ENCODE results near the gene PDXK. TPM values are rescaled to one million over a fixed set of nuclear protein-coding genes. Genes with fewer than 3 reads are reported as not detected.

Gene PDXK
- total RNA-seq, 1 experiment from 2014 or later: 45.7 TPM

- no peak for DNase-seq (ENCODE audit: extremely low read depth, low read depth)
Measured at GRCh38 chr21:43740497-43741156, 21.7 kb downstream of the PDXK start.

- no peak for DNase-seq (ENCODE audit: extremely low read depth, low read depth)
Measured at GRCh38 chr21:43741423-43742096, 22.6 kb downstream of the PDXK start.

- DNase-seq (ENCODE audit: extremely low read depth, low read depth): no peak
Measured at GRCh38 chr21:43743947-43744346, 25.0 kb downstream of the PDXK start.

DNA sequence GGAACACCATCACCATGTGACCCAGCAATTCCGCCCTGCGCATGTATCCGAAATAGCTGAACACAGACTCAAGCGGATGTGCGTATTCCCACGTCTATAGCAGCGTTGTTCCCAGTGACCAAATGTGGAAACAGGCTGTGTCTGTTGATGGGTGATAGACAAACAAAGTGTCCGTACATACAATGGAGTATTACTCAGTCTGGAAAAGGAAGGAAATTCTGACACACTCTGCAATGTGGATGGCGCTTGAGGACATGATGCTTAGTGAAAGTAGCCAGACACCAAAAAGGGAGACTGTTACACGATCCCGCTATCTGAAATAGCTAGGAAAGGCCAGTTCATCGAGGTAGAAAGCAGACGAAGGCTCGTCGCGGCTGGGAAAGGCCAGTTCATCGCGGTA lies 25.8 kb downstream of the PDXK start:
- no peak for DNase-seq (ENCODE audit: extremely low read depth, low read depth)

DNA sequence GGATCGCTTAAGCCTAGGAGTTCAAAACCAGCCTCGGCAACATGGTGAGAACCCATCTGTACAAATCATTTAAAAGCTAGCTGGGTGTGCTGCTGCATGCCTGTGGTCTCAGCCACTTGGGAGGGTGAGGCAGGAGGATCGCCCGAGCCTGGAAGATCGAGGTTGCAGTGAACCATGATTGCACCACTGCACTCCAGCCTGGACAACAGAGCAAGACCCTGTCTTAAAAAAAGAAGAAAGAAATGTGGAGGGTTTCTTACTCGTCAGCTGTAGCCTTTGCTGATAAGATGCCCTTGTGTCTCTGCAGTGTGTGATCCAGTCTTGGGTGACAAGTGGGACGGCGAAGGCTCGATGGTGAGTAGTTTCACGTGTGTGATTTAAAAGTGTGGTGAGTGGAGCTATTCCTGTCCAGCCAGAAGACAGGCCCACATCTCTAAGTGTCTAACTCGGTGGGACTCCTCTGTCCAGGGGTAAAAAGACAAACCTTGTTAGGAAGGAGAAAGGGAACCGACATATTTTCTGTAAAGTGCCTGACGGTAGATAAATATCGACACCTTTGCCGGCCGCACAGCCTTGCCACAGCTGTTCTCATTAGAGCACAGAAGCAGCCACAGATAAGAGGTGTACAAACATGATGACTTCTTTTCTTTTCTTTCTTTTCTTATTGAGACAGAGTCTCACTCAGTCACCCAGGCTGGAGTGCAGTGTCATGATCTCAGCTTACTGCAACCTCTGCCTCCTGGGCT lies 27.0 kb downstream of the PDXK start:
- DNase-seq (ENCODE audit: extremely low read depth, low read depth): no peak

GRCh38 chr21:43748622-43749021 lies 29.7 kb downstream of the PDXK start:
- DNase-seq (ENCODE audit: extremely low read depth, low read depth): no peak

DNA sequence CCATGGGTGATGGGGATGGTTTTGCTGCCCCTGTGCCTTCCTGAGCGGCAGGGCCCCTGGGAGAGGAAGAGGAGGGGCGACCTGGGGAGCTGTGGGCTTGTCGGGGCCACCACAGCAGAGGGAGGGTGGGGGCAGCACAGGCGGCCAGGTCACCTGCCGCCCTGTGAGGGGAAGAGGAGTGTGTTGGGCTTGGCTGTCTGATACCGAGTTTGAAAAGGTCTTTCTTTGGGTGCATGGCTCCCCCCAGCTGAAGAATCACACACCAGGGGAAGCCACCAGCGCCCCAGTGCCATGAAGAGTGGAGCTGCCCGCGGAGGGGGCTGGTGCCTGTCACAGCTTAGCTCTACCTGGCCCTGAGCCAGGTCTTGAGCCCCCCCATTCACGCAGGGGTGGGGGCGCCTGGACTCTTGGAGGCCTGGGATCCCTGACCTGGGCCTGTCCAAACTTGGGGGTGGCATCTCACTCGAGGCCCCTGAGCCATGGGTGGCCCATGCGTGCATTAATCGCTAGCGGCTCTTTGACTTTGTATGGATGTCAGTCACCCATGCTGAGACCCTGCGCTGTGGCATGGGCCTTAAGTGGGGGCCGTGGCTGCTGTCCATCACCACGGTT lies 30.8 kb downstream of the PDXK start:
- DNase-seq (ENCODE audit: extremely low read depth, low read depth): no peak

- no peak for DNase-seq (ENCODE audit: extremely low read depth, low read depth)
Measured at GRCh38 chr21:43750339-43751033, 31.6 kb downstream of the PDXK start.

DNA sequence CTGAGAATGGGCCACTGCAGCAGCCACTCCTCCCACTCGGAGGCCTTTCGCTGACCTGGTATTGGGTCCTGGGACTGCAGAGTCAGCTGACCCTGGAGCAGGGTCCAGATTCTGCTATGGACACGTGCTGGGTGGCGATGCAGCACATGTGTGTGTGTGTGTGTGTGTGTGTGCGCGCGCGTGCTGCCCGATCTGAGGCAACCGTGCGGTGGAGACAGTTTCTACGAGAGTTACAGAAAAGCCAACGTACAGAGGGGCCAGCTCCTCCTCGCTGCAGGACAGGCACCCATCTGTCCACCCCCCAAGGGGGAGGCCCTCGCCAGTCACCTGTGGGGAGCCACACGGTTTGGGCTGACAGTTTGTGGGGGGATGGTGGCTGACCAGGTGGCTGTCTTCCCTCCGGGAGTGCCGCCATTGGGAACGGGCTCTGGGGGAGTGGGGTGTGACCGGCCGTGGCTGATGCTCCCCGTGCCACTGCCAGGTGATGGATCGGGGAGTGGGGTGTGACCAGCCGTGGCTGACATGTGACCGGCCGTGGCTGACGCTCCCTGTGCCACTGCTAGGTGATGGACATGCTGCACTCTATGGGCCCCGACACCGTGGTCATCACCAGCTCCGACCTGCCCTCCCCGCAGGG lies 33.1 kb downstream of the PDXK start:
- DNase-seq (ENCODE audit: extremely low read depth, low read depth): no peak

DNA sequence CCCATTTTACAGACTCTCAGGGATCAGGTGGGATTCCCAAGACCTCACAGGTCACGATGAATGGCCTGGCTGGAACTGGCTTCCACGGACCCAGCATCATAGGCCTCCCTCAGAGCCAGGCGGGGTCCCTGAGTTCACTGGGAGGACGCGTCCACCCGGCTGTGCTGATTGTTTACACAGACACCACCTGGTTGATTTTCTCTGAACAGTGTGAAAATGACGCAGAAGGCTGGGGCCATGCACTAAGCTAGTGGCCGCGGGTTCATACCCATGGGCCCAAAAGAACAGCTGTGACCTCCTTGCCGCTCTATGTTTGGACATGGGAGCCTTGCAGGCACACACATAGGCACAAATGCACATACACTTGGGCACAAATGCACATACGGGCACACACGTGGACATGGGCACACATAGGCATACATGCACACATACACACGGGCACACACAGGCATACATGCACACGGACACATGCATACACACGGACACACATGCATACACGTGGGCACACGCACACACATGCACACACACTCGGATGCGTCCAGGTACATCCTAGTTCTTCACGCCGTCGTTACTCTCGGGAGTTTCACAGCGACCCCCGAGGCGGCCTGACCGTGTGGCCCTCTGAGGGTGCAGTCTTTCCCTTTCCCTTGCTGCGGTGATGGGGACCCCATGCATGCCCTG lies 34.0 kb downstream of the PDXK start:
- DNase-seq (ENCODE audit: extremely low read depth, low read depth): no peak

- no peak for DNase-seq (ENCODE audit: extremely low read depth, low read depth)
Measured at GRCh38 chr21:43753439-43753799, 34.5 kb downstream of the PDXK start.

DNA sequence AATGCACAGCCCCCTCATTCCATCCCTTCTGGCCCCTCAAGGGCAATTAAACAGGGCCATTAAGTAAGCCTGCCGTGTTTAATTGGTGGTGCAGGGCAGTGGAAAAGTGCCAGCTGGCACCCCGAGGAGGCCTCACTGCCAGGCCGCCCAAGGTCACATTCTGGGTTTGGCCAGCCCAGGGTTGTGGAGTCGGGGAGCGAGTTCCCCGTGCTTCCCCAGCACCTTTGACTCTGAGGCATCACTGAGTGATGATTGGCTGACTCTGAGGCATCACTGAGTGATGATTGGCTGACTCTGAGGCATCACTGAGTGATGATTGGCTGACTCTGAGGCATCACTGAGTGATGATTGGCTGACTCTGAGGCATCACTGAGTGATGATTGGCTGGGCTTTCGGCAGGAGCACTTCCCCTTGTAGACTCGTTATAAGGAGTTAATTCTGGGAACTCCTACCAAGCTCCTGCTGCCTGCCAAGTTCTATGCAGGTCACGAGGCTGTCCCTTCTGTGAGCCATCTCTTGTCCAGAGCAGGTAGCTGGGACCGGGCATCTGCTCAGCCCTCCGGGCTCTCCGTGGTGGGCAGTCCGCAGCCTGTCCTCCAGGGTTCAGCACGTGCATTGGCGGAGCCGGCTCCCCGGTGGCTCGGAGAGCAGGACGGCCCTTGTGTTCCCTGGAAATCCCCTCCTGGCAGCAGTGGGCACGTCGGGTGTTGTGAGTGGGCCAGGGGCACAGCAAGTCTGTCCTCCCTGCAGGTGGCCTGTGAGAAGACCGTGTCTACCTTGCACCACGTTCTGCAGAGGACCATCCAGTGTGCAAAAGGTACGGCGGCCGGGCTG lies 36.2 kb downstream of the PDXK start:
- no peak for DNase-seq (ENCODE audit: extremely low read depth, low read depth)

DNA sequence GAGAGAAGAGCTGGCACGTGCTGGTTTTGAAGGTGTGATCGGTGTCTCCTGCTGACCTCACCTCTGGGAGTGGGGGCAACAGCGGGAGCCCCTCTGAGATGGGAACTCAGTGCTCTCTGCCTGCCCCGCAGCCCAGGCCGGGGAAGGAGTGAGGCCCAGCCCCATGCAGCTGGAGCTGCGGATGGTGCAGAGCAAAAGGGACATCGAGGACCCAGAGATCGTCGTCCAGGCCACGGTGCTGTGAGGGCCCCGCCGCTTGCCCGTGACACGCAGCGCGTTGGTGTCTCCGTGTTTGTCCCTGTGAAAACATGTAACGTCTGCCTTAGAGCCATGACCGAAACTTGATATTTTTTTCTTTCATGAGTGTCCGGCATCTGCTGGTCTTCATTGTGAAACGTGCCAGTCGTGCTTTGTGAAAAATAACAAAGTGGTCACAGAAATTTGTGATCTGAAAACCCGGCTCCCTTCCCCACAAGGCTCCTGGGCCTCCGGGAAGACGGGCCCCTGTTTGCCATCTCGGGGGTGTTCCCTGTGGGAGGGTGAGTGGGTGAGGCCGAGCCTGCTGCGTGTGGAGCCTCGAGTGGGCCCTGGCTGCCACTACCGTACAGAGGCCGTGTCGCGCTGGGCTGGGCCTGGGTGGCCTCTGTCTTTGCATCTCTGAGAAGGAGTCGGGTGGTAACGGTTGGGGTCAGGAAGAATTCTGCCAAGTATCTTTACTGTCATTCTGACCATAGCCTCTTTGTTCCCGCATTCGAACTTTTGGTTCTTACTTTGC lies 37.1 kb downstream of the PDXK start:
- no peak for DNase-seq (ENCODE audit: extremely low read depth, low read depth)

GRCh38 chr21:43757601-43758000 lies 38.7 kb downstream of the PDXK start:
- DNase-seq (ENCODE audit: extremely low read depth, low read depth): no peak

GRCh38 chr21:43758111-43758641 lies 39.2 kb downstream of the PDXK start:
- no peak for DNase-seq (ENCODE audit: extremely low read depth, low read depth)

DNA sequence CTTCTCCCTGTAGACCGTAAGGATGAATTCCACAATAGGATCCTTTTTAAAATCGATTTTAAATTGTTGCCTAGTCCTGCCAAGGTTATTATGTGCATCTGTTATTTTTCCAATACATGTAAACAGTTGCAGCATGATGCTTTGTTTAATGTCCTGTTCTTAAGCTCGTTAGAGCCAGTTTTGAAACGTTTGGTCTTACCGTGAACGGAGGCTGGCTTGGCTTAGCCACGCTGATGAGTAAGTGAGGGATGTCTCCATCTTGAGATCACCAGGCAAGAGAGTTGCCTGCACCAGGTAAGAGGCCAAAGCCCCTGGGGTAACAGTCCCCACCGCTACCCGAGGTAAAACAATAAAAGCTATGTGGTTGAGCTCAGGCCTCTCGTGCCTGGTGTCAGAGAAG lies 39.9 kb downstream of the PDXK start:
- no peak for DNase-seq (ENCODE audit: extremely low read depth, low read depth)

- no peak for DNase-seq (ENCODE audit: extremely low read depth, low read depth)
Measured at GRCh38 chr21:43759651-43760050, 40.7 kb downstream of the PDXK start.

GRCh38 chr21:43760391-43760958 lies 41.5 kb downstream of the PDXK start:
- no peak for DNase-seq (ENCODE audit: extremely low read depth, low read depth)

All from NCI-H460 (cell line).